Suppressor macrophage (primary cell): Measurements from ENCODE around the gene GRIP1.
A peak's percentile ranks its signal among the peaks of the same experiment; 100 is the strongest.

Experiments used
- DNase-seq, 4 experiments: peaks; one replicate each; pipeline ENCODE4 v3.0.0-alpha.2; 2020 to 2022

The GRIP1 gene

GRCh38 chr12:66441905-66442559, 236.8 kb downstream of the GRIP1 start:
- no peak for DNase-seq

GRCh38 chr12:66438601-66439000, 240.3 kb downstream of the GRIP1 start:
- no peak for DNase-seq

- no peak for DNase-seq
Observed at GRCh38 chr12:66430106-66430505, 248.8 kb downstream of the GRIP1 start.

GRCh38 chr12:66428870-66429269, 250.0 kb downstream of the GRIP1 start:
- no peak for DNase-seq

GRCh38 chr12:66428261-66428660, 250.6 kb downstream of the GRIP1 start:
- DNase-seq = no peak

GRCh38 chr12:66426696-66427095, 252.2 kb downstream of the GRIP1 start:
- DNase-seq = no peak

GRCh38 chr12:66423266-66423665, 255.6 kb downstream of the GRIP1 start:
- DNase-seq = no peak

- no peak for DNase-seq
Observed at GRCh38 chr12:66418908-66419307, 260.0 kb downstream of the GRIP1 start.

GRCh38 chr12:66417217-66417616, 261.7 kb downstream of the GRIP1 start:
- DNase-seq = no peak

- DNase-seq = peak; percentile 53 to 74 (median 64)
Observed at GRCh38 chr12:66409195-66409871, 269.5 kb downstream of the GRIP1 start.

- DNase-seq = no peak
Observed at GRCh38 chr12:66405395-66405794, 273.5 kb downstream of the GRIP1 start.

- DNase-seq = no peak
Observed at GRCh38 chr12:66403746-66404145, 275.1 kb downstream of the GRIP1 start.

- DNase-seq = no peak
Observed at GRCh38 chr12:66399911-66400306, 279.0 kb downstream of the GRIP1 start.

GRCh38 chr12:66398931-66399910, 279.7 kb downstream of the GRIP1 start:
- peak in 3 of 4 experiments; percentile 21 to 39 (median 28) for DNase-seq

GRCh38 chr12:66397574-66398290, 281.1 kb downstream of the GRIP1 start:
- DNase-seq = no peak

- no peak for DNase-seq
Observed at GRCh38 chr12:66393890-66394289, 285.0 kb downstream of the GRIP1 start.

GRCh38 chr12:66392266-66392915, 286.5 kb downstream of the GRIP1 start:
- DNase-seq = peak in 3 of 4 experiments; percentile 28 to 58 (median 29)

GRCh38 chr12:66388517-66388916, 290.4 kb downstream of the GRIP1 start:
- peak; percentile 69 to 92 (median 84) for DNase-seq

GRCh38 chr12:66387117-66387516, 291.8 kb downstream of the GRIP1 start:
- DNase-seq = no peak

- DNase-seq = peak in 3 of 4 experiments; percentile 30 to 54 (median 37)
Observed at GRCh38 chr12:66380769-66381535, 297.9 kb downstream of the GRIP1 start.

- DNase-seq = peak in 3 of 4 experiments; percentile 47 to 72 (median 66)
Observed at GRCh38 chr12:66379616-66380015, 299.3 kb downstream of the GRIP1 start.
